NCI-H526 (cell line): ENCODE data around the gene TMEM139.
"Not testable (repeated sequence)": the region's sequence is repeated elsewhere in the genome, so short reads cannot be mapped to it uniquely, and the experiment has no call there.

ENCODE experiments used
- DNase-seq, 2 experiments: peaks; one replicate each; lab custom pipeline; 2025; lab: John Stamatoyannopoulos, UW

Gene TMEM139

GRCh38 chr7:143289421-143289820 is 4.7 kb downstream of the TMEM139 start:
- DNase-seq = no peak

- not testable (repeated sequence) for DNase-seq
Observed at GRCh38 chr7:143289888-143290287, 5.1 kb downstream of the TMEM139 start.

- no peak for DNase-seq
Observed at GRCh38 chr7:143290293-143290692, 5.5 kb downstream of the TMEM139 start.

- no peak for DNase-seq
Observed at GRCh38 chr7:143292876-143293275, 8.1 kb downstream of the TMEM139 start.

GRCh38 chr7:143295870-143296269 is 11.1 kb downstream of the TMEM139 start:
- no peak for DNase-seq

- DNase-seq = no peak
Observed at GRCh38 chr7:143296686-143297085, 11.9 kb downstream of the TMEM139 start.

GRCh38 chr7:143299346-143299745 is 14.6 kb downstream of the TMEM139 start:
- DNase-seq = no peak

- DNase-seq = peak in 1 of 2 experiments; percentile 53
Observed at GRCh38 chr7:143299840-143300239, 15.1 kb downstream of the TMEM139 start.

- no peak for DNase-seq
Observed at GRCh38 chr7:143300959-143301935, 16.5 kb downstream of the TMEM139 start.

- no peak for DNase-seq
Observed at GRCh38 chr7:143303733-143304132, 19.0 kb downstream of the TMEM139 start.

- DNase-seq = no peak
Observed at GRCh38 chr7:143304938-143305337, 20.2 kb downstream of the TMEM139 start.

- peak in 1 of 2 experiments; percentile 75 for DNase-seq
Observed at GRCh38 chr7:143305423-143306070, 20.8 kb downstream of the TMEM139 start.

GRCh38 chr7:143308632-143309031 is 23.9 kb downstream of the TMEM139 start:
- DNase-seq = no peak

GRCh38 chr7:143314127-143314526 is 29.4 kb downstream of the TMEM139 start:
- DNase-seq = no peak

- DNase-seq = no peak
Observed at GRCh38 chr7:143315776-143316175, 31.0 kb downstream of the TMEM139 start, which contains the start of gene CLCN1. Gene CLCN1, plus strand, starts transcription at chr7:143316111. Its CDS starts 102 bp downstream, at chr7:143316213.

- DNase-seq = no peak
Observed at GRCh38 chr7:143316492-143316891, 31.7 kb downstream of the TMEM139 start.

GRCh38 chr7:143318661-143319060 is 33.9 kb downstream of the TMEM139 start:
- DNase-seq = no peak

- DNase-seq = no peak
Observed at GRCh38 chr7:143320620-143321019, 35.9 kb downstream of the TMEM139 start.

GRCh38 chr7:143321242-143321641 is 36.5 kb downstream of the TMEM139 start:
- DNase-seq = no peak

GRCh38 chr7:143321734-143322133 is 37.0 kb downstream of the TMEM139 start:
- no peak for DNase-seq

- no peak for DNase-seq
Observed at GRCh38 chr7:143322760-143323633, 38.2 kb downstream of the TMEM139 start.

GRCh38 chr7:143323653-143324052 is 38.9 kb downstream of the TMEM139 start:
- no peak for DNase-seq
